NCI-H1092 (cell line): Measurements from ENCODE around the gene RASGRF1.

Source experiments
- DNase-seq: peaks from one replicate; lab custom pipeline; 2025; lab: John Stamatoyannopoulos, UW

Gene RASGRF1

DNA sequence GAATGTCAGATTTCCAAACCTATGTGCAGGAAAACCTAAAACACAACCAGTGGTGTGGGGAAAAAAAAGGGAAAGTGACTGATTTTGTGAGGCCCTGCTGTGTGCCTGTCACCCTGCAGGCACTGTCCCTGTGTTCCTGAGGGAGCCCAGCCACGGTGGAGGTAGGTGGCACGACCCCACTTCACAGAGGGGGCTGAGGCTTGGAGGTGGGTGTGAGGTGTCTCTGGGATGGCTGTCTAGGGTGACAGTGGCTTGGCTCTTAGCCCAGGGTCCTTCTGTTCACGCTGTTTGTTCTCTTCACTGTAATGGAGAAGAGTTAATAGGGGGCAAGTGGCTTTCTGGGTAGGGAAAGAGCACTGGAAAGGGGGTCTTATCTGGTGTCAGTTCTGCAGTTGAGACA, 22.6 kb downstream of the RASGRF1 start:
- DNase-seq = no peak

DNA sequence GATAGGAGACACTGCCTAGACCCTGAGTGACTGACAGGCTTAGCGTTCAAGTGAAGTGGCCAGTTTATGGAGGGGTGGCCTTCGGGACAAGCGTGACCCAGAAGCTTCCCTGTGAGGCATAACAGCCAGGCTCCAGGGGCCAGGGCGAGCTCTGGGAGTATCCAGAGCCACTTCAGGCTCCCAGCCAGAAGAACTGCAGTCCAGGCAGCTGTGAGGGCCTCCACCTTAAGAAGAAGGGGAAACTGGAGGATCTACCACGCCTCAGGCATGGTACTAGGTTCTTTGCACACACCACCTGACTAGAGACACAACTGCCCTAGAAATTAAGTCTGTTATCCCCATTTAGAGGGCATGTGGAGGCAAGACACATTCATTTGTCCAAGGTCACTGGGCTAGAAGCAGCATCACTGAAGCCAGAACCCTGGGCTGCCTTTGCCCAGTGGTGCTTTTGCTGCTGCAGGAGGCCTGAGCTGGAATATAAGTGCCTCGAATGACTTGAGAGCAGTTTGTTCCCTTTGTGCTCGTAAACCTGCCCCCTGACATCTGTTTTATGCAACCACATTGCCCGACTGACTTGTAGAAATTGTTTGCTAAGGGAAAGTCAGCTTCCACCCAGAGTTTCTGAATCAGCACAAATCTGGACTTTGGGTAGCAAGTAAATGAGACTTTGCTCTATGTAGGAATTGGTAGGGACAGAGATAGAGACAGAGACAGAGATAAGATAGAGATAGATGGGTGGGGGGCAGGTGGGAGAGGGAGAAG, 23.3 kb downstream of the RASGRF1 start:
- DNase-seq = no peak

DNA sequence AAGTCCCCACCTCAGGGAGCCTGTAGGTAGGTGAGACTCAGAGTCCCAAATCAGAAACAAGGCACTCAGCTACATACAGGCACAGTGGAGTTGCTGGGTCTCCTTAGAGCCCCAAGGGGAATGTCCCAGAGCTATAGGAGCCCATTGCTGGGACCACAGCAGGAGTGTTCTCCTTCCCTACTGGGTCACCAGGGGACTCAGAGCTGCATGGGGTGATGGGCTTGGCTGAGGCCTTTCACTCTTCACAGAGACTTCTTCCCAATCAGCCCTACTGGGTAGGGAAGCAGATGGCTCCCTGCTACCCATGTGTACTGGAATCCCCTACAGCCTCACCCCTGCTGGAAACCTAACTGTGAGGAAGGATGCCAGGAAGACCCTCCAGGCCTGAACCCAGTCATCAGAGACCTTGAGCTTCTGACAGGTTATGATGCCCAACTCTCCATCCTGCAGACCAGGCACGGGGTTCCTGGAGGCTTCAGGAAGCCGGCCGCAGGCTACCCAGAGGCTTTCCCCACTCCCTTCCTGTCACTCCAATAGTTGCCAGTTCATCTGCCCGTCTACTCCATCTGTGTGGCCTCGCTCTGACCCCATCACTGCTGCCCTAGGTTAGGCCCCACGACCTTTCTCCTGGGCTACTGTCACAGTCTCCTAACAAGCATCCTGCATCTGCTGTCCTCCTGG, 24.0 kb downstream of the RASGRF1 start:
- DNase-seq = no peak

DNA sequence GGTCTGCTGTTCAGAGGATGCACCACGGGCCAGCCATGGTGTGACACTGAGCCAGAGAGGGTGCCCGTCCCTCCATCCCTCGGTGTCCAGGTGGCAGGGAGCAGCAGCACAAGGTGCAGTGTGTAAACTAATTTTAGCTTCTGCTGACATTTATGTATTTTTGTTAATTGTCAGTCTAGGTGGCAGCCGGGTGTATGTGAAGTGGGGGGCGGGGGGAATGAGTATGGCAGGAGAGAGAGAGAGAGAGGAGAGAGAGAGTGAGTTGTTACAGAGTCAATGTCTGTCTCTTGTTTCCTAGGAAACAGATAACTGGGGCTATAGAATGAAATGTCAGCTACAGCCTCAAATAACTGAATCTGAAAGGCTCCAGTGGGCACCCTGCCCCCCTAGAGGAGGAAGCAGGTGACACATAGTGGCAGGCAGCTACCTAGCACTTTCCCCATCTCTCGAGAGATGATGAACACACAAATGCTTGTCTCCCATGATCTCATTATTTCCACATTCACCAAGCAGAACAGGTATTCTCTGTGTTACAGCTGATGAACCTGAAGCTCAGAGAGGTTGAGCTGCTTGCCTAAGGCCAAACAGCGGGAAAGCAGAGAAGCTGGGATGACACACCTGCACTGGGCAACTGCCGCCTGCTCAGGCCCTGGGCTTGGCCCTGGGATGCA, 24.7 kb downstream of the RASGRF1 start:
- DNase-seq = no peak

DNA sequence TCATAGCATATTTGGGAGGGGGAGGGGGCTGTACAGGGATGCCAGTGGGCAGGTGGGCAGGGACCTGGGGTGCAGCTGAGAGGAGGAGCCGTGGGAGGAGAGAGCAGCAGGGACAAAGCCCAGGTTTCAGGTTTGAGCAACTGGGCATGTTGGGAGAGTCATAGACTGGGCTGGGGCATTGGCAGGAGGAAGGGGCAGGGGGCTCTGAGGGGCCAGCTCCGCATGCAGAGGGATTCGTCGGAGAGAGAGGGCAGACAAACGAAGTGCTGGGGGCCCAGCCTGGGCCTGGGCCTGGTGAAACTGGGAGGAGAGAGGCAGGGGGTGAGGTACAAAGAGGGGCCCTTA, 25.2 kb downstream of the RASGRF1 start:
- no peak for DNase-seq

DNA sequence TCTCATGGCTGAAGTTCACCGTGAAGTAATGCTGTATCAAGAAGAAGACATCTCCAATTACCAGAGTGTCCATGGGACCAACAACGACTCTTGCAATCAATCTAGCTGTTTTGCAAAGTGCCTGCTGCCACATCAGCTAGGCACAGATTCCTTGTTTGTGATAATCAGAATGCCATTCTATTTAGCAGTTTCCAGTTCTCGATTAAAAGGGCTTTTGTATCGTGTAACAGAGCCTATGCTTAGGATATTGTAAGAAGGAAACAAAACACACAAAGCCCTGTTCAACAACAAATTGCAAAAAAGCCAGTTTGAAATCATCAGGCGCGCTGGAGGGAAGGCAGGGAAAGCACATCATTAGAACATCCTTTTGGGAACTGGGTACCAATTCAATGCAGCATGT, 26.1 kb downstream of the RASGRF1 start:
- DNase-seq = no peak

DNA sequence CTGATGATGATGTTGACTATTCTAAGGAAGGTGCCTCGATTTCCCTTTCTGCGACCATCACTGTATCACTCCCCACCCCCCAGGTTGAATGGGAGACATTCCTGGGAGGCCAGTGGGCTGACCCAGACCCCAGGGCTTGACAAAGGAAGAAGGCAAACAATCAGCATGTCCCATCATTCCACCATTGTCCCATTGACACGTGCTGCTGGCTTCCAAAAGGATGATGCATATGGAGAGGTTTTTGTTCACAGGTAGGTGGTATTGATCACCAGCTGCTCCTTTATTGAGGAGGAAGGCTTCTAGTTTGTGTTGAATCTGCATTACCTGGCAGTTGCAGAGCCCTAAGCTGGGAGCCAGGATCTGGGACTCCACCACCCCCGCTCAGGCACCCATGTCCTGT, 30.4 kb downstream of the RASGRF1 start:
- no peak for DNase-seq

DNA sequence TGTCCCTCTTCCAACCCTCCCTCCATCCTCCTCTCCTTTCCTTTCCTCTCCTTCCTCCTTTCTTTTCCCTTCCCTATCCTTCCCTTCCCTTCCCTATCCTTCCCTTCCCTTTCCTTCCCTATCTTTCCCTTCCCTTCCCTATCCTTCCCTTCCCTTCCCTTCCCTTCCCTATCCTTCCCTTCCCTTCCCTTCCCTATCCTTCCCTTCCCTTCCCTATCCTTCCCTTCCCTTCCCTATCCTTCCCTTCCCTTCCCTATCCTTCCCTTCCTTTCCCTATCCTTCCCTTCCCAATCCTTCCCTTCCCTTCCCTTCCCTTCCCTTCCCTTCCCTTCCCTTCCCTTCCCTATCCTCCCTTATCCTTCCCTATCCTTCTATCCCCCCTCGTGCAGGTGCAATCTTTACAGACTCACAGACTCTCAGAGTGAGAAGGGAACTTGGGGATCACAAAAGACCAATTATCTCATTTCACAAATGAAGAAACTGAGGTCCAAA, 31.5 kb downstream of the RASGRF1 start:
- DNase-seq = no peak

DNA sequence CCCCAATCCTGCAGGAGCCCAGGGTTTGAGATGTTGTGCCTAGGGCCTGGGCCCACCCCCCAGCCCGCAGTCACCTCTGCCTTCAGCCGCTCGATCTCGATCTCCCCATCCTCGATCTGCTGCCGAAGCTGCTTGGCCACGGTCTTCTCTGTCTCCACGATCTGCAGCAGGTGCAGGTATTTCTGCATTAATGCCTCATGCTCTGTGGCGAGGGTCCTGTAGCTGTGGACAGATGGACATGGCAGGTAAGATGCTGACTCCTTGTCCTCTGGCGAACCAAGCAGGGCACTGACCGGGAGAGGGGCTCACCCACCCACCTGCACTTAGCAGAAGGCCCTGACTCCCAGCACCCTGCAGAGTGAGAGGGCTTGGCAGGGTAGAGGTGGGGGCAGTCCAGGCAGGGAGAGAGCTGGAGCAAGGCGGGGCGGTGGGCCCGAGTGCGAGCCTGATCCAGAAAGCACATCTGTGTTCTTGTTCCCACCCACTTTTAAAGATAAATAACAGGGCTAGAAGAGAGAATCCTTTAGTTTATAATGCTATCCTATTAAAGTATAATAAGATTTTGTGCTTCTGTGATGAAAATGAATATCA, 32.2 kb downstream of the RASGRF1 start:
- no peak for DNase-seq

DNA sequence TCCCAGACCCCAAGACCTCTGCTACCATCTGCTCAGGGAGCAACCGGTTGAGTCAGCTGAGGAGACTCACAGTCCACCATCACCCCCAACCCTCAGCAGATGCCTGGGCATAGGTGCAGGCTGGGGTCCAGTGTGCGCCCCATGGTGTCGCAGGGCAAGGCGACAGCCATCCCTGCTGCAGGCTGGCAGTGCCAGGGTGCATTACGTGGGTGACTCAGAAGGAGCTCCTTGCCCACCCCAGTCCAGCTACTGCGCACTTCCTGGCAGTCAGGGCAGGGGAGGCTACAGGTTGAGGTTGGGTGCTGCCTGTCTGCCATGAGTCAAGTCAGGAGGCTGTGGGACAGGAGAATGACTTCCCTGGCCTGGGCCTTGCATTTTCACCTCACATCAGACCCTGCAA, 33.5 kb downstream of the RASGRF1 start:
- no peak for DNase-seq

DNA sequence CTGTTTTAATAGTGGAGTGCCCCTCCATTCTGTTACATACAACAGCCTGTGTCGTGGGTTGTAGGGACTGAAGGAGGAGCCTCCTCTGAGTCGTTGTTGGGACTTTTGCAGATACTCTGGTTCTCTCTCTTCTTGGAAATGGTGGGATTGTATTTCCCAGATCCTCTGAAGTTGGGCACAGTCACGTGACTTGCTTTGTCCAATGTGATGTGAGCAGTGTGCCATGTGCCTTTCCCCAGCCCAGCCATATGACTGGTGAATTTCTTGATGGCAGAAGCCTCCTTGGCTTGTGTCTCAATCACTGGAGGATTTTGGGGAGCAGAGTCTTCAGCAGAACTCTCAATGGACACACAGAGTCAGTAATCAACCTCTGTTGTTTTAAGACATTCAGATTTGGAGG, 36.2 kb downstream of the RASGRF1 start:
- DNase-seq = no peak

DNA sequence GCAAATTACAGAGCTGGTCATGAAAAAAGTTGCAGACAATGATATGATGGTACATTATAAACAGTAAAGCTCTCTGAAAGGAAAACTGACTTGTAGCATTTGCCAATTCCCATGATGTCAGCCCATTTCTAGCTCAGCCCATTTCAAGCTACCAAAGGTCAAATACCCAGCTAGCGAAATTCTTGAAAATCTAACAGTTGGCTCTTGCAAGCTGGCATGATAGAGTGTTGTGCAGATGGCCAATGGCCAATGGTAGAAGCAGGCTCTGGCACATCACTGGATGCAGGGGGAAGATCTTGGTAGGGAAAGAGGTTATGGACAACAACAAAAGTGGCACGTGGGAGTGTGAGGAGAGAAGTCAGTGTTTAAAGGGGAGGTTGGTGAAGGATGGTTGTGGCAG, 36.7 kb downstream of the RASGRF1 start:
- no peak for DNase-seq

DNA sequence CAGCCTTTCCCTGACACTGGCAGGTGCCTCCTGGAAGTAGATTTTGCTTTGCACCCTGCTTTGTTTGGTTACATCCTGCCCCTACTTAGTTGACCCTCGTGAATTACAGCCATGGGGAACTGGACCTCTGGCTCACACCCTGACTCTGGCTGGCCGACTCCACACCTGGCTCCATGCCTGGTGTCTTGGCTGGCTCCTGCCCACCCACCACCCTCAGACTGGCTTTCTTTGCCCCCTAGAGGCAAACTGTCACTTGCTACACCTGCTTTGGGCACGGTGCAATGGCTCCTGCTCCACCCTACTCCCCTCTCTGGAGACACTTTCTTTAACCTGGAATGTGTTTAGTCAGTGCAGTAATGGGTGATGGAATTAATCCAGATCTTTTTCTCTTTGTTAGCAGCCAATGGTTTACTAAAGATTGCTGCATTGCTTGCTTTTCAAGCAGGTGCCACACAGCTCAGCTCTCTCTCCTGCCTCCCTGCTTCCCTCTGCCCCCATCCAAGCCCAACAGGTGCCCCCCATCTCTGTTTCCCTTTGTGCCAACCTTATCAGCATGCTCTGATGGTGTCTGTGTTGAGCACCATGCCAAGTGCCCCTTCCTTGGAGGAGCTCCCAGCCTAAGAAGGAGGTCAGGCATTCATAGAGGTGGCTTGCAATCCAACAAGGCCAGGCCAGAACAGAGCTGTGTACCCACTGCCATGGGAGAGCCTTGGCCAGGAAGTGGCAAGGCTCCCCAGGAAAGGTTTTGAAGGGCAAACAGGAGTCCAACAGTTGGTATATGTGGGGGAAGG, 38.4 kb downstream of the RASGRF1 start:
- DNase-seq = no peak

DNA sequence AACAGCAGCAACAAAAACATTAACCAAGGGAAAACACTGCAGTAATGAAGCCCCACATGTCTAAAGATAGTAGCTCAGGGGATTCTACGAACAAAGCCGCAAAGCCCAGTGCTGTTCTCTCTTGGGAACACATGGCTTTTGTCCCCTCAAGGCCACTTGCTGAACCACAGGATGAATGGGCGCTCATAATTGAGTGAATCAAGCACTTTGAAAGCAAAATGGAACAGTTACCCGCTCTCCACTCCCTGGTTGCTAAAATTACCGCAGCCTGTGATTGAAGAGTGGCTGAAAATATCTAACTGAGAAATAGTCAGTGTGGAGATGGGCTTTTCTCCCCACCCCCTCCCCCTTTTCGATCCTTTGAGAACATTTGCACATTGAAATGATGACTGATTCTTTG, 39.6 kb downstream of the RASGRF1 start:
- no peak for DNase-seq

DNA sequence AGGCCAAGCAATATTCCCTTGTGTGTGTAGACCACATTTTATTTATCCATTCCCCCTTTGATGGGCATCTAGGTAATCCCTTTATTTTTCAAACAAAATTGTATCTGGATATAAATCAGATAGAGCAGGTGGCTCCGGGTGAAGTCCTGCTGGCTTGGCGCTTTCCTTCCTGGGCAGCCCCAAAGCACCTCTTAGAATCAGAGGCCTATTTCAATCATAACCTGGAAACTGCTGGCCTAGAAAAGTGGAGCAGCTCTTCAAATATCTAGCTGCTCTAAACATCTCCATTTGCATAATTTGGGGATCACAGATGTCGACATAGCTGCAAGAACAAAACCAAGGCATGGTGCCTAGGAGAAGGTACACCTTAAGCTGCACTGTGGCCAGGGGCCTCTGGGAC, 40.2 kb downstream of the RASGRF1 start:
- no peak for DNase-seq

DNA sequence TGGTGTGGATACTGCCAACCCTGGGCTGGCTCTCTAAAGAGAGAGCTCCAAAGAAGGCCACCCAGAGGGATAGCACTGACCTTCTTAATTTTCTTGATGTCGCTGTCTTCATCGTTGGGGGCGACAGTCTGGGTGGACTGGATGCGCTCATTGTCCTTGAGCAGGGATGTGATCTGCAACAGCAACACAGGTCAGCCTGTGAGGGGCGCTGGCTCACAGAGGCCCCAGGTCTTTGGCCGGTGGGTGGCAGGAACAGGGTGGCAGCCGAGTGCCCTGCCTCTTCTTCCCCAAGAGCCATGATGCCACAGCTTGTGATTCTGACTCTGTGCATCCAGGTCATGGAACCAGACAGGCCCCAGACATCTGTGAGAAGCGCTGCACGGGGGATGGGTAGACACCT, 41.2 kb downstream of the RASGRF1 start:
- no peak for DNase-seq

DNA sequence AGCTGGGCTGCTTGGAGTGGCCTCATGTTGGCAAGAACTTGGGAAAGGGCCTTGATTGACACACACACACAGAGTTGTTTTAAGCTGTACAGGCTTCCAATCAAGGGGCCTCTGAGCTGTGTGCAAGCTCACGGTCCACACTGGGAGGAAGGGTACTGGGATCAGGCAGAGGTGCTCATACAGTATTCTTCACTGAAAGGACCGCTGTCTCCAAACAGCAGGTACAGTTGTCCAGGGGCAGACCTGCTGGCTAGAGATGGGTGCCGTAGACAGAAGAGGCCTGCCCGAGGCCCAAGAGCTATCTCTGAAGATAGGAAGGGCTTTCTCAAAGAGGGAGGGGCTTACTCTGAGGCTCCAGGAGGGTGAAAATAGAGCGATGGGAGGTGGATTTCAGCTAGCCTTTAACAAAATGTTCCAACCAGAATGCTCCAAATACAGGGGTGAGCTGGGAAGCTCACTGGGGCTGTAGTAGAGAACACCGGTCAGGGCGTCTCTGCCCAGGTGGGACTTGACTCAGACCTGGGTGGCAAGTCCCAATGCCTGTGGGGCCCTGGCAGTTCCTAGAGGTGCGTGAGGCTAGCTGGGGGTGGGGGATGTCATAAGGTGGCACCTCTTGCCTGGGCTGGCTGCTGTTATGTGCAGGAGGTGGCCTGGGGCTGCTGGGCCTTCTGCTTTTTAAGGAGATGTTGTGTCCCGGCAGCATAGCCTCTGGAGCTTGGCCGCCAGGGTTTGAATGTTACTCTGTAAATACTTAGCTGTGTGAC, 42.7 kb downstream of the RASGRF1 start:
- DNase-seq = no peak

DNA sequence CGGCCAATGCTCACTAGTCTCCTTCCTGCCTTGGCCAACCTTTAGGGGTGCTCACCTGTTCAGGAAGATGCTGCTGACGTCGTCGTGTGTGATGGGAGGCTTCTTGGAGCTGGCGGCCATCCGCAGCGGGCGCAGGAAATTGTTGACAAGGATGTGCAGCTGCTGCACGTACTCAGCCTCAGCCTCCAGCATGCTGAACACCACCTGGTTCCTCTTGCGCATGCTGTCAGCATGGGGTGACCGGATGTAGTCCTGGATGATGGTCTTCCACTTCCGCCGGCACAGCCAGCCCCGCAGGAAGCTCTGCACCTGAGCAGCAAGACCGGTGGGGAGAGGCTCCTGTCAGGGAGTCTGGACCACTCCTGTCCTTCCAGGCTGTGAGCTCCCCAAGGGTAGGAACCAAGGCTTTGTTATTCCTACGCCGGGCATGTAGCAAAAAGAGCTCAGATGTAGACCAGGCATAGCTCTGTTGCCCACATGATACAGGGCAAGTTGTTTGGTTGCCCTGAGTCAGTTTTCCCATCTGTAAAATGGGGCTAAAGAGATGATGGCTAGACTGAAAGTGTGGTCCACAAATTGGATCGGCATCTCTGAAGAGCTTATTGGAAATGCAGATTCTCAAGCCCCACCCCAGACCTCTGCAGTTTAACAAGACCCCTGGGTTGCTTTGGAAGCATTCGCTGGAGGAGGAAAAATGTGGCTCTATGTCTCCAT, 43.7 kb downstream of the RASGRF1 start:
- no peak for DNase-seq

DNA sequence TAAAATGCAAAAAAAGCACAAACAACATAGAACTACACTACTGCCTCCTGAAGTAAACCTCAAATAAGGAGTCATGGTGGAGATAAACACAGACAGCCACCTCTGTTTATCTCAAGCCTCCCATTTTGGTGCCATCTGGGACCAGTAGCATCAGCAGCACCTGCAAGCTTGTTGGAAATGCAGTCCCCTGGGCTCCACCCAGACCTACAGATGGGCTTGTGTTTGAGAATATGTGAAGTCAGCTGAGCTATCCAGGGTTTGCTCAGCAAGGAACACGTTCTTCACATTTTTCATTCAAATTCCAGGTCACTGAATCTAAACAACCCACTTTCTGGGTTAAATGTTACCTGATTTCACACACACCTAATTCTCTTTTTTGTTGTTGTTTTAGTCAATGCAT, 45.5 kb downstream of the RASGRF1 start:
- no peak for DNase-seq

DNA sequence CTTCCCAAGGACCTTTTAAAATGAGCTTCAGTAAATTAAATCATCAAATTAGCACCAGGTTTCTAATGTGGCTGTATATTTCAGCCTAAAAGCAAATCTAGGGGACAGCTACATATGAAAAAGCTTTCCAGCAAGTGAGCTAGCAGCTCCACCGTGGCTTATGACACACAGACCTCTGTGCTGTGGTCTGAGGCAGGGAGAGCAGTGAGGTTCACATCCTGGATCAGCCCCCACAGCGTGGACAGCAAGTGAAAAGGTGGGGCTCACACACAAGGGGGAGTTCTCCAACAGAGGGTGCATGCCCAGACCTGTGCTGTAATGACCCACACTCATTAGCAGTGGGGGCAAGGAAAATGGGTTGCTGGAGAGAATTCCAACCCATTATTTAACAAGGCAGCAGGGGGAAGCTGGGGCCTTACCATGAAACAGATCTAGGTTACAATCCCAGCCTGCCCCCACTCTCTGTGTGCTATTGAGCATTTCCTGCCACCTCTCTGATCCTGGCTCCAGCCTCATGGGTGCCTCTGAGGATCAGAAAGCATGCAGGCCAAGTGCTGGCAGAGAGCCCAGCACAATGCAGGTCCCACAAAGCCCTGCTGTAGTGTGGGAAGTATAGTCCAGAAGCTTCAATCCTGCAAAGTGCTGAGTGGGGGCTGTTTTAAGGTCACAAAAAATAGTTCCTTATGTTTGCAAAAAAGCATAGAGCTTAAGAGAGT, 48.2 kb downstream of the RASGRF1 start:
- DNase-seq = no peak
